8988T (cell line): Measurements from ENCODE around the gene FAM174B.

Source experiments
- DNase-seq: peaks from one replicate; pipeline ENCODE4 v3.0.0; 2011

FAM174B gene

DNA sequence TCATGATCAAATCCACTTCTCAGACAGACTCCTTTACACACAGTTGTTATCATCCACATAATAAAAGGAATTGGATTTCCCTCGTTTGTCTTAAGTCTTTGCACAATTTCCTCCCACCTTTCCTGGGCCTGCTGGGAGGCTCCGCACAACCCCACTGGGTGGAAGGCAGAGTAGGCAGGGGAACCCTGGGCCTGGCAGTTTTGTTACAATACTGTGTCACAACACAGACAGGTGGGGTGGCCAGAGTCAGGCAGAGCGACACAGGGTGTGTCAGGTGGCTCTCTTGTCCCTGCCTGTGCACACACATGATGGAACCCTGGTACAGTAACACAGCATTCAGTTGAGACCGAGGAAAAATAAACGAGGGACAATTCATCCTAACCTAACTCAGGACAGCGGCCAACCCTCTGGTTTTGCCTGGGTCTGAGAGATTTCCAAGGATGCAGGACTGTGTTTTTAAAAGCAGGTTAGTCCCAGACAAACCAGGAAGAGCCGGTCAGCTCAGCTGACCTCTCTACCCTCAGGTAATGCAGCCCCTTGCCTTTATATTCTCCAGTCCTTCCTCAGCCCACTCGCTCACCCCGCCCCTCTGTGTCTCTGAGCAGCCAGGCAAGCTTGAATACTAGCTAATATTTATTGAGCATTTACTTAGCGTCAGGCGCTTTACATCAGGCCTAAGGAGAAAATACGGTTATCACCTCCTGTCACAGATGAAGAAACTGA lies 8.8 kb upstream of the FAM174B start:
- no peak for DNase-seq

DNA sequence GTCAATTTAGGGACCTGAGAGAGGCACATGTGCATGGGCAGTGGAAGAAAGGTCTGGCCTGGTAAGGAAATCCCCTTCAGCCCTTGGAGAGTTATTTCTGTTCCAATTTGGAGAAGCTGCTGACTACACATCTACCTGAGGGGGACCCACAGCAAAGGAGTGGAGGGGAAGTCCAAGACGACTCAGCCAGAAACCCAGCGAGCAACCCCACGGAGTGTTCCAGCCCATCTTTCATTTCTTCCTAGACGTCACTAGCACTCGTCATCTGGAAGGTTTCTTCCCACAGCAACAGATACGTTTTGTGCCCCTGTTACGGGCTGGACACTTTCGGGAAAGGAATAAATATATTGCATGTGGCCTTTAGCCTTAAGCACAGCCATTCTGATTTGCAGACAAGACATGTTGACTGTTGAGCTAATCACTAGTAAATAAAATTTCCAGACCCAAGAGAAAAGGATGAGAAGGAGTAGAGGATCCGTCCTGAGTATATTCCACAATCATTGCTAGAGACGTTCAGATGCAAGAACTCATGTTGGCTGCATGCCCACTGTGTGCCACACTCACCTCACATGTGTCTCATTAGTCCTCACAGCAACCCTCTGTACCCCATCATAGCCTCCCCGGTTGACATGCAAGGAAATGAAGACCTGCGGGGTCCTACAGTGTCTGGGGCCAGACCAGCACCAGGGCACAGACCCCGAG lies 7.8 kb upstream of the FAM174B start:
- DNase-seq = no peak

- DNase-seq = no peak
Observed at GRCh38 chr15:92662762-92663161, 7.2 kb upstream of the FAM174B start.

GRCh38 chr15:92661956-92662355 lies 6.4 kb upstream of the FAM174B start:
- no peak for DNase-seq

- DNase-seq = no peak
Observed at GRCh38 chr15:92661069-92661468, 5.5 kb upstream of the FAM174B start.

GRCh38 chr15:92657486-92657885 lies 1.9 kb upstream of the FAM174B start:
- DNase-seq = no peak

- DNase-seq = no peak
Observed at GRCh38 chr15:92656089-92656488, 514 bp upstream of the FAM174B start.

DNA sequence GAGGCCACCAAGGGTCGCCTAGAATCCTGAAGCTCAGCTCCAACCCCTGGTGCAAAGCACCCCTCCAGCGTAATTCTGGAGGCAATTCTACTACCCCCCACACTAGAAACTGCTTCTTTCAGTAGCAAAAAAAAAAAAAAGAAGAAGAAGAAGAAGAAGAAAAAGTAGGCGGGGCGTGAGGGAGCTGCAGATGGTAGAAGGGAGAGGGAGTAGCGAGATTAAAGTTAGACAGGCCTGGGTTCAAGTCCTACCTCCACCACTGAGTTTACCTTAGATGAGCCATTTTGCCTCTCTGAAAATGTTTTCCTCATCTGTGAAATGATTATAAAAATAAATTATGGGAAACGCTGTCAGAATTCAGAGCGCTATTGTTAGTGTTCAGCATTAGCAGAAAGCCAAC lies 913 bp downstream of the FAM174B start:
- DNase-seq = no peak

DNA sequence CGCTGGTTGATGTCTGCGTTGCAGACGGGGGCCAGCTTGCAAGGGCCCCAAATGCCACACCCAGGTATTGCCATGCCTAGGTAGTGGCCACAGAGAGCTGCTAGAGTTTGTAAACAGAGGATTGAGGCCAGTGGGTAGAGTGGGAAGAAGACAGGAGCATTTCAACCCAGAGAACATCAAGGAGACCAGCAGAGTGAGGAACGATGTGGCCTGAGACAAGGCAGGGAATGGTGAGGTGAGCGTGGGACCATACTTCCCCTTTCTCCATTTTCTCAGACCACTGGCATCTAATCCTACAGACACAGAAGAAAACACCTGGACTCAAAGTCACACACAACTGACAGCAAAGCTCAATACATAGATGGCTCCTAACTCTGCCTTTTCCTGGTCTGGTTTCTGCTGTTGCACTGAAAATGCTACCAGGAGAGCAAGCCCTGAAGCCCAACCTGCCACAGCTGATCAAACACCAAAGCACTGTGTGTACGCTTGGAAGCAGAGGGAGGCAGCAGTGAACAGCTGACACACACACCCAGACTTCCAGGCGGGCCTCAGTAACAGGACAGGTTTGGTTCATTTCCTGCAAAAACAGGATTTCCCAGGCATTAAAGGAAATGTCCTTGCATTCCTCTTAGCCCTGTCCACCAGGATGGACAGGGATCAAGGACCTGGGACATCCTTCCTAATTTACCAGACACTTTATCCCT lies 1.6 kb downstream of the FAM174B start:
- no peak for DNase-seq

- DNase-seq = no peak
Observed at GRCh38 chr15:92653366-92653765, 2.2 kb downstream of the FAM174B start.

GRCh38 chr15:92652576-92652966 lies 3.0 kb downstream of the FAM174B start:
- no peak for DNase-seq

GRCh38 chr15:92651877-92652575 lies 3.5 kb downstream of the FAM174B start:
- DNase-seq = no peak

- no peak for DNase-seq
Observed at GRCh38 chr15:92650966-92651365, 4.6 kb downstream of the FAM174B start.

DNA sequence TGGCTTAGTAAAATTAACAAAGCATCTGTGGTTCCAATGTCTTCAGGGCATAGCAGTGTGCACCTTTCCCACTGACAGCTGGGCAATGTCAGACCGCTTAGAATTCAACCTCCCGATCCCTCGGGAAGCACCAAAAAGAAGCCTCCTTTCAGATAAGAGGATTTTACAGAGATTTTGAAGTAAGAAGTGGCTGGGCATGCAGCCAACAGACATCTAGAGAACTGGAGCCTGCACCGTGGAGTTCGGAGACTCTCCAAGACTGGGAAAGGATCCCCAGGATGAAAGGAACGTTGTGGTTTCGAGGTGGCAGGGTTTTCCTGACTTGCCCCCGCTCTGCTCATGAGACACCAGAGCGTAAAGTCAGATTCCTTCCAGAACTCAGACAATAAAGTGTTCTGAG lies 5.3 kb downstream of the FAM174B start:
- no peak for DNase-seq

DNA sequence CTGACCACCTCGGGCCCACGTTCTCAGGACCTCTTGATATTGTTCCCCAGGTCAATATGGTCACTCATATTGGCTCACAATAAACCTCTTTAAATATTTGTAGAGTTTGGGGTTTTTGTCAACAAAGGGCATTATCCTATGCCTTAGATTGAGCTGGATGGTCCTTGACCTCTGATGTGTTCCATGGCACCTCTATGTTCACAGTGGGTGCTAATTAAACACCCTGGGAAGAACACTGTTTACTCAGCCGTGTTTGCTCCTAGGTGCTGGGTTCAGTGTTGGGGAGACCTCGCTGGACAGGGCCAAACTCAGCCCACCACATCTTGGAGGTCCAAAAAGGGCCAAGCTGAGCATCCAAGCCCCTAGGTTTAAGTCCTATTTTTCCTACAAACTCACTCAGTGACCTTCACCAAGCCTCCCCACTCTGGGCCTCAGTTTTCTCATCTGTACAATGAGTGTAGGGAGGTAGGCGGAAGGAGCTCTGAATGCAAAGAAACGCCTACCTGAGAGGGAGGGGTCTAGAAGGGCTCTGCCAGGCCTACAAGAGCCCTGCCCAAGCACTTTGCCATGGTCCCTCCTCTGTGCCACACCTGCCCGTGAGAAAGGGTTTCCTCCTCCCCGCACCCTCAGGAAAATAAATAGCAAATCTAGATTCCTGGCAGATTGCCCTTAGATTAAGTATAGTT lies 7.2 kb downstream of the FAM174B start:
- no peak for DNase-seq

DNA sequence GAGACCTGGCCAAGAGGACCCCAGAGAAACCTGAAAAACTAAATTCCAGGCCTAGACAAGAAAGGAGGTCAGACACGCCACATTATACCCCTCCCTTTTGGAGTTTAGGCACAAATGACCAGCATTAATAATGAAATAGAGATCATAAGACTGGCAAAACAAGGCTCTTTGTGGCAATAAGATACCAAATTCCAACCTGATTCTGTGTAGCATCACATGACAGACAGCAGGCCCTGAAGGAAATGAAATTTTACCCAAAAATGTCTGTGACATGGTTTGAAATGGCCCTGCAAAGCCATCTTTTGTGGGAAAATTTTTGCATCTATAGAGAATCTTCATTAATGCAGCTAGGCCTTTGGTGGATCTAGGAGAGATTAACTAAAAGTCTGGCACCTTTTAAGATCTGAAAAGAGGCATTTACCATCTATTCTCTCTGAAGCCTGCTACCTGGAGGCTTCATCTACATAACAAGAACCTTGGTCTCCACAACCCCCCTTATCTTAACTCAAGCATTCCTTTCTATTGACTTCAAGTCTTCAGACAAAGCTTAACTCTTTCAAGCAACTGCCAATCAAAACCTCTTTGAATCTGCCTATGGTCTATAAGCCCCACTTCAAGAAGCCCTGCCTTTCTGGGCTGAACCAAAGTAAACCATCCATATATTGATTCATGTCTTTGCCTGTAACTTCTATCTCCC lies 8.0 kb downstream of the FAM174B start:
- DNase-seq = no peak

DNA sequence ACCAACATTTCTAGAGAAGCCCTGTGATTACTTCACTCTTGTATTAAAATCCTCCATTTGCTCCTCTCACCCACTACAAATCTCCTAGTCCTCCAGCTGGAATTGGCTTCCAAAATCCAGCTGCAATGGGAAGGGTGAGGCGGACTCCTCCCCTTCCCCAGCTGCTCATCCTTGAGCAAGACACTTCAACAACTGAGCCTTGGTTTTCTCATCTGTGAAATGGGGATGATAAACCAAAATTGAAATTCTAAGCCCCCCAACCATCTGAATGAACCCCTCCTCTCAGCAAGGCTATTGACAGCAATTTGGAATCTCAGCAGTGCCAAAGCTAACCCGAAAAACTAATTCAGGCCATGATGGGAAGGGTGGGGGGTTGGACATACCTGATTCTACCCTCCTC lies 9.4 kb downstream of the FAM174B start:
- DNase-seq = no peak

- DNase-seq = no peak
Observed at GRCh38 chr15:92645731-92646130, 9.8 kb downstream of the FAM174B start.

DNA sequence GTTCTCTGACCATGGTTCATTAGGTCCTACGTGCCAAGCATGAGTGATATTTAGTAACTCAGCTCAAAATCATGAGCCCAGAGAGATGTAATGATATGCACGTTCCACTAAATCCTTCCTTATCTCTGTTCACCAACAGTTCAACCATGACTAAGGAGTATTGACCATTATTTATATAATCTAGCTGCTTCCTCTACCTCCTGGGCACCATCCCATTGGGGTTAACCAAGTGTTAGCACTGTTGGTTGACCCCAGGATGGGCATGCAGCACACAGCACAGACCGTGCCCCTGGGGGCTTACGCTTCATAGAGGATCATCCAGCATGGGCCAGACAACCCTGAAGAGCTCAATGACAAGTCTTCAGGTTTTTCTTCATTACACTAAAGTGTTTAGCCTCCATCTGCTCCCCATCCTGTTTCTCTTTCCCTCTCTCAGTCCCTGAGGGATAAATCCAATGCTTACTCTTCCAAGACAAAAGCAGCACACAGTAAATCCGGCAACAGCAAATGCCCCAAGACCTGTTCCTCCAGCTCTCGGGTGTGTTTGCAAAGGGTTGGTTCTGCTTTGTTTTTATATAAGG lies 10.4 kb downstream of the FAM174B start:
- no peak for DNase-seq

- DNase-seq = no peak
Observed at GRCh38 chr15:92643849-92644815, 11.4 kb downstream of the FAM174B start.
